Activated T-cell treated with anti-CD3 and anti-CD28 coated beads, Interleukin-2, amount 50 U/mL, for 24 hours (primary cell): ENCODE measurements around the gene PXN.
"Not testable (repeated sequence)": the region's sequence is repeated elsewhere in the genome, so short reads cannot be mapped to it uniquely, and the experiment has no call there.

Source experiments
- DNase-seq: peaks from one replicate; pipeline ENCODE4 v3.0.0-alpha.2; 2020
- H3K27ac Mint-ChIP-seq: 2 replicates; pipeline ENCODE4 v1.8.0; 2020; ENCODE audit warnings: mild to moderate bottlenecking, mixed read lengths
- H3K27me3 Mint-ChIP-seq: 2 replicates; pipeline ENCODE4 v1.8.0; 2020; ENCODE audit warnings: mixed read lengths
- H3K36me3 Mint-ChIP-seq: 2 replicates; pipeline ENCODE4 v1.8.0; 2020; ENCODE audit warnings: low read depth, mixed read lengths
- H3K4me1 Mint-ChIP-seq: 2 replicates; pipeline ENCODE4 v1.8.0; 2020; ENCODE audit warnings: low read depth, mixed read lengths
- H3K4me3 Mint-ChIP-seq: 2 replicates; pipeline ENCODE4 v1.8.0; 2020; ENCODE audit warnings: mild to moderate bottlenecking, moderate library complexity, mixed read lengths
- H3K9me3 Mint-ChIP-seq: 2 replicates; pipeline ENCODE4 v1.8.0; 2020; ENCODE audit warnings: mixed read lengths

Gene PXN

DNA sequence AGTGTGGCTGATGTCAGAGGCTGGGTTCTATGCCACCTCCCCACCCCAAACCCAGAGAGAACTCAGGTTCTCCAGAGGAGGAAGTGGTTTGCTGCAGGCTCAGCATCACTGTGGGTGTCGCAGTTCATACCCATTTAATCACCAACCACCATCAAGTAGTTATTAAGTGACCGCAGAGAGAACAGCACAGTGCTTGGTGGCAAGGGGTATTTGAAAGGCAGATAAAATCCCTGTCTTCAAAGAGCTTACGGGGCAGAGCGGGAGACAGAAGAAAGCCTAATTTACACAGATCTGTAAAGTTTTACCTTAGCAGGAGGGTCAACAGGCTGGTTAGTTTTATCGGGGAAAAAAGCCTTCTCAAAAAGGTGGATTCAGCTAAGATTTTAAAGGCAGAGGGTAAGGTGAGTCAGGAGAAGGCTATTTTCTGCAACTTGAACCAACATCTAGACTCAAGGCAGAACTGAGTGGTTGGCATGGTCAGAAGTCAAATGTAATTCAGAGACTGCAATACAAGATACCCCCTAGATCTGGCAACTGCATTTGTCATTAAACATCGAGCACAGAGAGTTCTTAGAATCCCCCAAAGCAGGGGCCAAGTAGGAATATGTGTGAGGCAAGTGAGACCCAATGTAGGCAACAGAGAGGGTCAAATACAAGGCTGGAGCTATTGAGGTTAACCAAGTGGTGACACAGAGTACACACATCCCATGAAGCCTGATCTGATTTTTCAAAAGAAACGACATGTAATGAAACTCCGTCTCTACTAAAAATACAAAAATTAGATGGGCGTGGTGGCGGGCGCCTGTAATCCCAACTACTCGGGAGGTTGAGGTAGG lies 13.2 kb downstream of the PXN start:
- Mint-ChIP-seq H3K9me3 (no peaks in the 10 kb centered on the region), H3K27me3 (no peaks in the 10 kb centered on the region), H3K4me1 (peaks cover 85% of the 10 kb centered on the region), H3K36me3 (peaks cover 20% of the 10 kb centered on the region), H3K27ac (peak overlapping the region; percentile 87), H3K4me3 (peak overlapping the region; percentile 48)
- DNase-seq = peak; percentile 69

GRCh38 chr12:120251364-120252070 lies 14.0 kb downstream of the PXN start:
- H3K9me3 Mint-ChIP-seq, H3K27me3 Mint-ChIP-seq, DNase-seq: not testable (repeated sequence)
- Mint-ChIP-seq H3K4me1 (peaks cover 83% of the 10 kb centered on the region), H3K4me3 (peak overlapping the region; percentile 48), H3K27ac (peak overlapping the region; percentile 87), H3K36me3 (peaks cover 20% of the 10 kb centered on the region)

DNA sequence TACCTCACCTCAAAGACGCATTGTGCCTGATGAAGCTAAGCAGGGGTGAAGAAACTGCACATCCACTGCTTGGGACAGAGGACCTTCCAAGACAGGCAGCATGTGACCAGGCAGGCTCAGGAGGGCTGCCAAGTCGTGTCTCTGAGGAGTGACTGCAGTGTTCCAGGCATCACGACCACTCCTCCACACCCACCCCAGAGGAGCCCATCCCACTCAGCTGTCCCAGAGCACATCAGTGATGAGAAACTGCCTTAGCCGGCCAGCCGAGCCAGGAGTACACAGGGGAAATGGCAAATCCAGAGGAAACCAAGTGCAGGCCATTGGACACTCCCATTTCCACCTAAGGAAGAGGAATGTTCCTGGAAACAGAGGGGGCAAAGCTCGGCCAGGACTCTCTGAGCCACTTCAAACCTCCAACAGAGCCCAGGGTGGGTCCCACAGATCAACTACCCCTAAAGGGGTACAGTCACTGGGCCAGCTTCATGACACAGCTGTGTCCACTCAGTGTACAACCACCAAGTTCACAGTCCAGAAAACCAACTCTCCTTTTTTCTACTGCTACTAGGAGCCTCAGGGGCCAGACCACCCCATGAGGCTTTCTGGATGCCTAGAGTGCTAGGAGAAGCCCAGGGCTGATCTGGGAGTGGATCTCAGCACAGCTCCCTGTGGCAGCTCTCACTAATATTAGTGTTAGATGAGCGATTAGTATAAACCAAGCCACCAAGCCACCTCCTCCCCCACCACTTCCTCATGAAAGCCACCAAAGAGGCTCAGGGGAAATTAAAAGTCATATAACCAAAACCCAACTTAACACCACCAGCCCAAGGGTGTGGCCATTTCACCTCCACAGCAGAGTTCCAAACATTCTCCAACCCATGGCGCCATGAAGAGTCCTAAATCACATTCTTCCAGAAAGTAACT lies 15.4 kb downstream of the PXN start:
- H3K9me3 Mint-ChIP-seq = no peaks in the 10 kb centered on the region
- DNase-seq = peak; percentile 48
- peak overlapping the region; percentile 86 for H3K27ac Mint-ChIP-seq
- H3K27me3 Mint-ChIP-seq = no peaks in the 10 kb centered on the region
- peaks cover 14% of the 10 kb centered on the region for H3K36me3 Mint-ChIP-seq
- H3K4me1 Mint-ChIP-seq = peaks cover 80% of the 10 kb centered on the region
- peak overlapping the region; percentile 32 for H3K4me3 Mint-ChIP-seq

DNA sequence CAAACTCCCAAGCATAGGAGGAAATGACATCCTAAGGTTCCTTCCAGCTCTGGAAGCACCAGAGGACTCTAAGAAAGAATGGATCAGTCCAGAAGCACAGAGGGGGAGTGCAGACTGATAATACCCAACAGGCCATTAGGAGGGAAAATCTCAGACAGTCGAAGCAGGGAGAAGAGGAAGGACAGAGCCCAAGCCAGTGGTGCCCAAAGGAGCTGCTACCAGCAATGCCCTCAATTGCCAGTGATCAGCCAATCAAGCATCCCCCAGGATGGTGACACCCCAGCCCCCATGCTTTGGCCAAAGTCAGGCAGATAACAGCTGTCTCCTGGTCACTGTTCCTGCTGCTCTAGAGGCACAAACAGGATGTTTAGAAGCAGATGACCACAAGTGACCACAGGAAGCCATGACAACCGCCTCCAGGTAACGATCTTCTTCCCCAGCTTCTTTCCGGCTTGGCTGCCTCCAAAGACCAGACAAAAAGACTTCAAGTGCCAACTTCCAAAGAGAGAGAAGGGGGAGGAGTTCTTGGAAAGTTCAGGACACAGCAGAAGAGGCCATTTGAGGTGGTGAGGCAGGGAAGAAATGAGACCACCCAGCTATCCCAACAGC lies 16.2 kb downstream of the PXN start:
- Mint-ChIP-seq H3K4me3 (peak overlapping the region; percentile 8), H3K27me3 (no peaks in the 10 kb centered on the region)
- DNase-seq = no peak

GRCh38 chr12:120247621-120248030 lies 17.9 kb downstream of the PXN start:
- no peaks in the 10 kb centered on the region for H3K9me3 Mint-ChIP-seq
- H3K27ac Mint-ChIP-seq = peak overlapping the region; percentile 37
- H3K4me3 Mint-ChIP-seq = no peak overlapping the region
- H3K27me3 Mint-ChIP-seq = no peaks in the 10 kb centered on the region
- peaks cover 13% of the 10 kb centered on the region for H3K36me3 Mint-ChIP-seq
- H3K4me1 Mint-ChIP-seq = peaks cover 74% of the 10 kb centered on the region
- no peak for DNase-seq

More for the DNA sequence above, 16.2 kb downstream of the PXN start:
- Mint-ChIP-seq H3K9me3 (no peaks in the 10 kb centered on the region), H3K36me3 (peaks cover 13% of the 10 kb centered on the region), H3K4me1 (peaks cover 76% of the 10 kb centered on the region), H3K27ac (peak overlapping the region; percentile 86)

DNA sequence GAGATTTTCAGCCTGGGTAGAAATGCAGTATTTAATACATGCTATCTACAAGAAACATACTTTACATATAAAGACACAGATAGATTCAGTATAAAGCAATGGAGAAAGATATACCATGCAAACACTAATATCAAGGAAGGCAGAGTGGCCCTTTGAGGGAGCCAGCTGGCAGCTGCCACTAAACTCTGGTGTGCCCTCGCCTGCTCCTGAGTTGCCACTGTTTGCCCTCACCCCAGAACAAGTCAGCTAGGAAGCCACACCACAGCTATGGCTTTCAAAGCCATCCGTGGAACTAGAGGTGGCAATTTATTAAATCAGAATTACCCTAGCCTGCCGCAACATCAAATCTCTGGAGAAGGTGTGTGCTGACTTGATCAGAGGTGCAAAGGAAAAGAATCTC lies 18.3 kb downstream of the PXN start:
- no peak for DNase-seq
- Mint-ChIP-seq H3K27ac (peak overlapping the region; percentile 37), H3K9me3 (no peaks in the 10 kb centered on the region), H3K27me3 (no peaks in the 10 kb centered on the region), H3K4me3 (no peak overlapping the region), H3K36me3 (peaks cover 13% of the 10 kb centered on the region), H3K4me1 (peaks cover 74% of the 10 kb centered on the region)

DNA sequence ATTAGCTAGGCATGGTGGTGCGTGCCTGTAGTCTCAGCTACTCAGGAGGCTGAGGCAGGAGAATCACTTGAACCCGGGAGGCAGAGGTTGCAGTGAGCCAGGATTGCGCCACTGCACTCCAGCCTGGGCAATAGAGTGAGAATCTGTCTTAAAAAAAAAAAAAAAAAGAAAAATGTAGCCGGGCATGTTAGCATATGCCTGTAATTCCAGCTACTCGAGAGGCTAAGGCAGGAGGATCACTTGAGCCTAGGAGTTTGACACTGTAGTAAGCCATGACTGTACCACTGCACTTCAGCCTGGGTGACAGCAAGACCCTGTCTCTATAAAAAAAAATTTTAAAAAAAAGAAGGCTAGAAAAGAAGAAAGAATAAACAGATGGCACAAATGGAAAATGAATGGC lies 18.8 kb downstream of the PXN start:
- not testable (repeated sequence) for H3K27ac Mint-ChIP-seq, H3K4me3 Mint-ChIP-seq, H3K9me3 Mint-ChIP-seq, DNase-seq, H3K27me3 Mint-ChIP-seq
- Mint-ChIP-seq H3K36me3 (peaks cover 13% of the 10 kb centered on the region), H3K4me1 (peaks cover 74% of the 10 kb centered on the region)

- Mint-ChIP-seq H3K27me3 (no peaks in the 10 kb centered on the region), H3K36me3 (peaks cover 13% of the 10 kb centered on the region), H3K27ac (peak overlapping the region; percentile 30), H3K9me3 (no peaks in the 10 kb centered on the region), H3K4me3 (no peak overlapping the region), H3K4me1 (peaks cover 72% of the 10 kb centered on the region)
- no peak for DNase-seq
These were observed 22.4 kb downstream of the PXN start for GRCh38 chr12:120242971-120243699.

DNA sequence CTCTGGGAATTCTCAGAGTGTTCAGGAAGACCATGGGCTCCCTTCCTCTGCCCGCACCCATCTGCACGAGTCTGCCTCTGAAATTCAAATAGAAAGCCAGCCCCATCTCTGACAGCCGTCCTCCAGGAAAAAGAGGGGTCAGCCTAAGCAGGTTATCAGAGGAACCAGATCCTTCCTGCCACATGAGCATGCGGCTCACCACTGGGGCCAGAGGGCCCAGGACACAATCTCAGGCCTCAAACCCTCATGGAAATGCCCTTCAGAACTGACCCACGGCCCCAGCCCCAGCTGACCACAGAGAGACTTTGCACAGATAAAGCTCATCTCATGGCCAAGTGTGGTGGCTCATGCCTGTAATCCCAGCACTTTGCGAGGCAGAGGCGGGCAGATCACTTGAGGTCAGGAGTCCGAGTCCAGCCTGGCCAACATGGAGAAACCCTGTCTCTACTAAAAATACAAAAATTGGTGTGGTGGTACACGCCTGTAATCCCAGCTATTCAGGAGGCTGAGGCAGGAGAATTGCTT lies 23.2 kb downstream of the PXN start:
- Mint-ChIP-seq H3K4me1 (peaks cover 72% of the 10 kb centered on the region), H3K4me3 (no peak overlapping the region), H3K27me3 (no peaks in the 10 kb centered on the region), H3K27ac (peak overlapping the region; percentile 3), H3K36me3 (peaks cover 8% of the 10 kb centered on the region), H3K9me3 (no peaks in the 10 kb centered on the region)
- DNase-seq = no peak

DNA sequence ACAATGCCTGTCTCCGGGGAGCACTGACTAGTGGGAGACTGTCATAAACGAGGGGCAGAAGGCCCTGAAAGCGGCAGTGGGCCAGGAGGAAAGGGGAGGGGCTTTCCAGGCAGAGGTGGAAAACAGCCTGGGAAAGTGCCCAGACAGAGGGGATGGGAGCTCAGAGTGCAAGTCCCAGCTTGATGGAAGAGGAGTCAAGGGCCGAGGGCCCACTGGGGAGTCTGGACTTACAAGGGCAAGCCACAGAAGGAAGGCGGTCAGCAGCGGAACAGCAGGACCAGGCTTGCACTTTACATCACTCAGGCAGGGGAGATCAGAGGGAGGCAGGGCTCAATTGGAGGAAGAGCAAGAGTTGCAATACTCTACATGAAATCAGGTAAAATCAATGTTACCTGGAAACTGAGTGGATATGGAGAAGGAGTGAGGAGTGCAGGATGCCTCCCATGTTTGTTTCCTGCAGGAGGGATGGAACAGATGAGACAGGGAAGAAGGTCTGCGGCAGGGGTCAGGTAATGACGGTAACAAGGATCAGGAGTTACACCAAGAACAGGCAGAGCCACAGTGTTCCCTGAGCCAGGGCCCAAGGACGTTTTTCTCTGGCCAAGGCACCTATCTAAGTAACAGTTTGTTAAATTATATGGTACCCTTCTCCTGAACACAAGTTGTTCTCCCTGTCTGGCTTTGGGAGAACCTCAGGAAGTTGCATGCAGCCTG lies 23.8 kb downstream of the PXN start:
- H3K9me3 Mint-ChIP-seq = no peaks in the 10 kb centered on the region
- H3K4me3 Mint-ChIP-seq = no peak overlapping the region
- H3K27ac Mint-ChIP-seq = peak overlapping the region; percentile 12
- peaks cover 8% of the 10 kb centered on the region for H3K36me3 Mint-ChIP-seq
- no peak for DNase-seq
- no peaks in the 10 kb centered on the region for H3K27me3 Mint-ChIP-seq
- peaks cover 74% of the 10 kb centered on the region for H3K4me1 Mint-ChIP-seq

GRCh38 chr12:120240495-120240833 lies 25.1 kb downstream of the PXN start:
- Mint-ChIP-seq H3K36me3 (peaks cover 8% of the 10 kb centered on the region), H3K27me3 (no peaks in the 10 kb centered on the region), H3K27ac (peak overlapping the region; percentile 41), H3K4me3 (no peak overlapping the region), H3K4me1 (peaks cover 80% of the 10 kb centered on the region), H3K9me3 (no peaks in the 10 kb centered on the region)
- no peak for DNase-seq

DNA sequence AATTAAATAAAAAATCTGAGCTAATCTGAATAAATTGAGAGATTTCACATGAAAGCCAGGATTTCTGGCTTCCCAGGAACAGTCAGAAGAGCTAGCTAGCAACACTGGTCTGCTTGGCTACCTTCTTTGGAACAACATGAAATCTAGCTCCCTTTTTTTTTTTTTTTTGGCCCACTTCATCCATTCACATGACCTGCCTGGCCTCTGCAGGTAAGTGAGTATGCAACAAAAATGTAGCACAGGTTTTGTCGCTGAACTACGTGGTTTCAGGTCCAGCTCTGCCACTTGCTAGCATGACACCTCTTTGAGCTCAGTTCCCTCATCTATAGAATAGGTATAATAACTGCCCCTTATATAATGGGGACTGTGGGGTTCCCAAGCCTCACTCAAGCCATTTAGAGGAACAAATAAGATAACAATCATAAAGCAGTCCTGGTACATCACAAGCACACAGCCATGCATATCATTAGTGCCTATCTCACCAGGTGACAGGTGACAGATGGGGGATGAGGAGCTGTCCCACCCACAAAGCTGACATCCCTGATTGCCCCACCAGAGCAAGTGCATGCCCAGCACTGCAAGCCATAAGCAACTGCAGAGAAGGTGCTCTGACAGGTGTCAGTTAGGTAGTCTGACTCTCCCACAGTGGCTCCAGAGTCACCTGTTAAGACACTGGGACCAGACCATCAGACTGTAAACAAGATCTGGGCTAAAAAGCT lies 25.6 kb downstream of the PXN start:
- no peak for DNase-seq
- no peaks in the 10 kb centered on the region for H3K27me3 Mint-ChIP-seq
- peaks cover 81% of the 10 kb centered on the region for H3K4me1 Mint-ChIP-seq
- H3K4me3 Mint-ChIP-seq = no peak overlapping the region
- H3K36me3 Mint-ChIP-seq = peaks cover 5% of the 10 kb centered on the region
- H3K9me3 Mint-ChIP-seq = no peaks in the 10 kb centered on the region
- peak overlapping the region; percentile 41 for H3K27ac Mint-ChIP-seq
